ACC112 (cell line): ENCODE measurements around the gene NGEF.

Experiments used
- H2AFZ ChIP-seq: fragments of 200-600 bp; sonication (generic); one replicate; pipeline ENCODE4 v1.6.0; 2017; ENCODE audit warnings: antibody characterized with exemption, low read length; ENCODE audit not compliant: unreplicated experiment
- H3K27ac ChIP-seq: fragments of 200-600 bp; sonication (generic); 2 replicates; pipeline ENCODE4 v1.5.1; 2014; ENCODE audit warnings: low read depth, mild to moderate bottlenecking, antibody characterized with exemption, low read length, moderate library complexity
- H3K27me3 ChIP-seq: fragments of 200-600 bp; sonication (generic); 2 replicates; pipeline ENCODE4 v1.6.1; 2014; ENCODE audit warnings: mild to moderate bottlenecking, antibody characterized with exemption, low read length, moderate library complexity, mixed read lengths; ENCODE audit not compliant: insufficient read depth
- H3K36me3 ChIP-seq: fragments of 200-600 bp; sonication (generic); 2 replicates; pipeline ENCODE4 v1.6.1; 2016; ENCODE audit warnings: mild to moderate bottlenecking, antibody characterized with exemption, low read length, moderate library complexity, mixed read lengths; ENCODE audit not compliant: insufficient read depth
- H3K4me1 ChIP-seq: fragments of 200-600 bp; sonication (generic); one replicate; pipeline ENCODE4 v1.6.1; 2016; ENCODE audit warnings: low read length, mixed read lengths; ENCODE audit not compliant: insufficient read depth, unreplicated experiment, control insufficient read depth
- H3K4me3 ChIP-seq: fragments of 200-600 bp; sonication (generic); 2 replicates; pipeline ENCODE4 v1.5.1; 2014; ENCODE audit warnings: mild to moderate bottlenecking, low read depth, low read length
- H3K79me2 ChIP-seq: fragments of 200-600 bp; sonication (generic); one replicate; pipeline ENCODE4 v1.6.0; 2016; ENCODE audit warnings: low read length; ENCODE audit not compliant: control insufficient read depth, unreplicated experiment, insufficient read depth

The NGEF gene

GRCh38 chr2:232871835-232872736 lies 141.0 kb downstream of the NGEF start:
- H2AFZ ChIP-seq: no peak overlapping the region
- H3K36me3 ChIP-seq: no peaks in the 10 kb centered on the region
- H3K27ac ChIP-seq: no peak overlapping the region
- peaks cover 16% of the 10 kb centered on the region for H3K27me3 ChIP-seq
- no peak overlapping the region for H3K4me3 ChIP-seq
- H3K4me1 ChIP-seq: no peaks in the 10 kb centered on the region
- no peaks in the 10 kb centered on the region for H3K79me2 ChIP-seq

DNA sequence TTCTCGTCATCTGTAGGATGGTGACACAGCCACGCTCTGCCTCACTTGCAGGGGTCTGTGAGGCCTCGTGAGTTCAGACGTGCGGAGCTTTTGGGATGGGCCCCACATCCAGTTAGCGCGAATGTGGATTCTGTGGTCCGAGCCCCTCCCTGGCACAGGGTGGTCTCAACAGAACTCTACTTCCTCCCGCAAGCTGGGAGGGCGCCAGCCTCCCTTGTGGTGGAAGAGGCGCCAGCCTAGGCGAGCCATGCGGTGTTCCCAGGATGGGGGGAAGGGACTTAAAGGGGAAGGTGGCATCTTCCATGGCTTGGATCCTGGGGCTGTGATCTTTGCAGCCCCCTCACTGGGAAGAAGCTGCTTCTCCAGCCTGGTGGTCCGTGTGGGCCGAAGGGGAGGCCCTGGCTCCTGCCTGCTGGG lies 141.6 kb downstream of the NGEF start:
- no peak overlapping the region for H2AFZ ChIP-seq
- H3K27ac ChIP-seq: no peak overlapping the region
- no peak overlapping the region for H3K4me3 ChIP-seq
- peaks cover 11% of the 10 kb centered on the region for H3K27me3 ChIP-seq
- no peaks in the 10 kb centered on the region for H3K4me1 ChIP-seq
- H3K79me2 ChIP-seq: no peaks in the 10 kb centered on the region
- no peaks in the 10 kb centered on the region for H3K36me3 ChIP-seq

- H3K36me3 ChIP-seq: no peaks in the 10 kb centered on the region
- no peaks in the 10 kb centered on the region for H3K4me1 ChIP-seq
- H3K79me2 ChIP-seq: no peaks in the 10 kb centered on the region
- no peak overlapping the region for H3K27ac ChIP-seq
- H2AFZ ChIP-seq: no peak overlapping the region
- H3K27me3 ChIP-seq: peaks cover 7% of the 10 kb centered on the region
- H3K4me3 ChIP-seq: no peak overlapping the region
Observed at GRCh38 chr2:232870766-232871371, 142.2 kb downstream of the NGEF start.

- Histone ChIP-seq H3K27ac (no peak within 1 kb of the TSS), H3K27me3 (peaks cover under 1% of the 10 kb centered on the region; the same call in 1 of the 2 replicates), H3K4me3 (no peak within 1 kb of the TSS), H3K79me2 (no peaks in the 10 kb centered on the region), H3K36me3 (no peaks in the 10 kb centered on the region), H2AFZ (no peak within 1 kb of the TSS), H3K4me1 (no peaks in the 10 kb centered on the region)
Observed at GRCh38 chr2:232870018-232870765, 142.9 kb downstream of the NGEF start, which contains the start of gene SNORC. SNORC (plus strand) TSS chr2:232870264; CDS start chr2:232870342, 78 bp downstream.

DNA sequence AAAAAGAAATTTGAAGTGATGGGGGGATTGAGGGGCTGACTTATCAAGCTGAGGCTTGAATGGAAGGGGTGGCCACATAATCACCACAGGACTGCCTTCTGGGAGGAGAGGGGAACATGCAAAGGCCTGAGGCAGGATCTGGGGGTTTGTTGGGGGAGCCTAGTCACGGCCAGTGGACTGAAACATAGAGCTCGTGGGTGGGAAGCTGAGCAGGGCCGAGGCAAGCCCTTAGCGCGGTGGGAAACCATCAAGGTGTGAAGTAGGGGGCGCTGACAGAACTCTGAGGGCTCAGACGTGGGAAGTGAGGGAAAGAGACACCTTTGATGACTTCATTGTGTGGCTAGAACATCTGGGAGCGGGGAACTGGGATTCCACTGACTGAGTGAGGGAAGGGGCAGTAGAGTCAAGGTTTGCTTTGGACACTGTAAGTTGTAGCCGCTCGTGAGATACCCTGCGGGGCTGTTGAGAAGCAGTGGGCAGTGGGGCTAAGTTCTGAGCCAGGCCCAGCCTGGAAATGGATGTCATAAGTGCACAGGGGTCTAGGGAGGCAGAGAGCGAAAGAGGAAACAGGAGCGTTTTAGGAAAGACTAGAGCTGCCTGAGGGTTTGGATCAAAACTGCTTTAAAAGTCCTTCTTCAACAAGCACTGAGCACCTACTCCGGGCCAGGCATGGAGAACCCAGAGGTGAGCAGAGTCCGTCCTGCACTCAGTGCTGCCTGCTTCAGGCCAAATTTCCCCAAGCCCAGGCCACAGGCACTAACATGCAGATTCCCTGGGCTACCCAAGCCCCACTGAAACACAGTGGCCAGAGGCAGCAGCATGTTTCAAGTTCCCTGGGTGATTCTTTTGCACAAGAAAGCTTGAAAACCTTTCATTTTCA lies 143.7 kb downstream of the NGEF start:
- H3K27ac ChIP-seq: no peak overlapping the region
- no peaks in the 10 kb centered on the region for H3K4me1 ChIP-seq
- no peaks in the 10 kb centered on the region for H3K27me3 ChIP-seq
- no peak overlapping the region for H2AFZ ChIP-seq
- H3K4me3 ChIP-seq: no peak overlapping the region
- no peaks in the 10 kb centered on the region for H3K36me3 ChIP-seq
- H3K79me2 ChIP-seq: no peaks in the 10 kb centered on the region

DNA sequence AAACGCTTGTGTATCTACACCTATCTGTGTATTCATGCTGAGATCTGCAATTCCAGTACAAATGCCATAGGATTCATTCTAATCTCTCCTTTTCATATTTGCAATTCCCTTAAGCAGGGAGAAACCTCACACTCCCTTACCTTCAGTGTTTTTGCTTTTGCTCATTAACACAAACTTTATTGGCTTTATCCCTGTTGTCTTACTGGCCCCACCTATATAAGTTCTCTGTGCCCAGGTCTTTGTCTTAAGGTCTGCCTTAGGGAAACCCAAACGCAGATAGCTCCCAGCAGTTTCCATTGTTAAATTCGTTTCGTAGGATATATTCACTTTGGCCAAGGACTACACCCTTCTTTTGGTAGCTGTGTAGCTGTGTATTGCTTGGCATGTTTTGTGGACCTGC lies 147.0 kb downstream of the NGEF start:
- Histone ChIP-seq H3K4me1 (no peaks in the 10 kb centered on the region), H3K79me2 (no peaks in the 10 kb centered on the region), H3K36me3 (0 out of 2 replicates have a peak, but pooled peaks cover 3% of the 10 kb centered on the region), H3K27me3 (no peaks in the 10 kb centered on the region), H3K4me3 (no peak overlapping the region), H3K27ac (no peak overlapping the region), H2AFZ (no peak overlapping the region)

- H3K4me3 ChIP-seq: no peak overlapping the region
- no peaks in the 10 kb centered on the region for H3K27me3 ChIP-seq
- peaks cover 6% of the 10 kb centered on the region for H3K4me1 ChIP-seq
Observed at GRCh38 chr2:232865165-232865564, 147.9 kb downstream of the NGEF start.

DNA sequence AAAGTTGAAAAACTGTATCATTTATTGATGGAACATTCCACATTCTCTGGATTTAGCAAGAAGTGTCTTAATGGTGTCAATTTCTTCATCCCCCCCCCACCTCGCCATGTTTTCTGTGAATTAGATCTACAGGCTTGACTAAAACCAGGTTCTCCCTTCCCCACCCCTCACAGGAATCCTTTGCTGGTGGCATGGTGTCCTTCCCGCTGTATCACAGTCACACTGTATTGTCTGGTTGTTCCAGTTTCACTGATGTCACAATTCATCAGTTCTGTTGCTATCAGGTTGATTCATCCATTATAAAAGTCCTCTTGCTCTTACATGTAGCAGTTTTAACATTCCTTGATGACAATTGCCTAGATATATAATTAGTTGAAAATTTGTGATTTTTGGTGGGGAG lies 149.1 kb downstream of the NGEF start:
- Histone ChIP-seq H3K27me3 (no peaks in the 10 kb centered on the region), H3K36me3 (peaks cover 16% of the 10 kb centered on the region; the same call in 1 of the 2 replicates), H3K4me3 (no peak overlapping the region), H3K4me1 (peaks cover 6% of the 10 kb centered on the region), H3K27ac (no peak overlapping the region), H2AFZ (no peak overlapping the region), H3K79me2 (no peaks in the 10 kb centered on the region)

More at GRCh38 chr2:232865165-232865564, 147.9 kb downstream of the NGEF start:
- peaks cover 8% of the 10 kb centered on the region; the same call in 1 of the 2 replicates for H3K36me3 ChIP-seq
- H3K27ac ChIP-seq: no peak overlapping the region
- H2AFZ ChIP-seq: no peak overlapping the region
- no peaks in the 10 kb centered on the region for H3K79me2 ChIP-seq

- Histone ChIP-seq H3K27me3 (no peaks in the 10 kb centered on the region), H3K4me1 (peaks cover 16% of the 10 kb centered on the region)
Observed at GRCh38 chr2:232861353-232861752, 151.7 kb downstream of the NGEF start.

More at GRCh38 chr2:232861353-232861752, 151.7 kb downstream of the NGEF start:
- no peak overlapping the region for H3K4me3 ChIP-seq
- H3K27ac ChIP-seq: no peak overlapping the region
- peaks cover 41% of the 10 kb centered on the region for H3K36me3 ChIP-seq
- H3K79me2 ChIP-seq: no peaks in the 10 kb centered on the region
- no peak overlapping the region for H2AFZ ChIP-seq
